Body of pancreas (tissue), 4 donors: ENCODE measurements around the gene TRIM73. TPM values are rescaled to one million over a fixed set of nuclear protein-coding genes. Genes with fewer than 3 reads are reported as not detected.
"Not testable (repeated sequence)": the region's sequence is repeated elsewhere in the genome, so short reads cannot be mapped to it uniquely, and the experiment has no call there.

Source experiments
- ATAC-seq: fragments of 150-250 bp; one replicate; pipeline ENCODE4 v1.9.1; 2016
- DNase-seq, 4 donors: peaks; one replicate each; pipeline ENCODE4 v3.0.0-alpha.2; 2019
- H3K27ac ChIP-seq, 4 donors: fragments of 200-600 bp; sonication (generic); 1 replicate in 3 of 4; 2 replicates in 1 of 4; pipeline versions ENCODE4 v1.5.1 to v1.6.1; 2016 to 2019; ENCODE audit warnings: mild to moderate bottlenecking in 1 of 4, mixed read lengths in 1 of 4, moderate library complexity in 1 of 4
- H3K27me3 ChIP-seq, 2 donors: fragments of 200-600 bp; sonication (generic); one replicate each; pipeline ENCODE4 v1.6.0; 2016; ENCODE audit warnings: mild to moderate bottlenecking in 1 of 2
- H3K36me3 ChIP-seq, 2 donors: fragments of 200-600 bp; sonication (generic); replicated peaks in 1 of 2; 2 replicates each; pipeline ENCODE4 v1.5.1; 2016; ENCODE audit warnings: low read depth in 2 of 2; ENCODE audit not compliant: insufficient read depth in 1 of 2
- H3K4me1 ChIP-seq: fragments of 200-600 bp; sonication (generic); one replicate; pipeline ENCODE4 v1.6.0; 2016
- H3K4me3 ChIP-seq, 2 donors: fragments of 200-600 bp; sonication (generic); 1 replicate in 1 of 2; 2 replicates in 1 of 2; pipeline ENCODE4 v1.5.1; 2016 to 2019
- H3K9me3 ChIP-seq, 3 donors: fragments of 200-600 bp; sonication (generic); 1 replicate in 2 of 3; 2 replicates in 1 of 3; pipeline ENCODE4 v1.5.1; 2016
- POLR2A ChIP-seq, 3 donors: fragments of 450-650 bp; IDR thresholded peaks; one replicate each; pipeline ENCODE4 v1.6.1; 2016; ENCODE audit warnings: antibody characterized with exemption in 3 of 3, mild to moderate bottlenecking in 2 of 3
- WGBS, 2 donors: methylation state at CpG; one replicate each; pipeline ENCODE4 v1.1.5; 2017; 5-methylcytosine and 5-hydroxymethylcytosine counted together
- intact Hi-C: fragments of 100-400 bp; cut with DNase I; formaldehyde crosslinking; loops from one replicate; pipeline ENCODE4 v1.15.1; 2023
- total RNA-seq, 2 donors: library from RNA; depleted of rRNA; stranded (reverse); fragments of >200 nt; gene quantifications; one replicate each; pipeline ENCODE4 v1.1.0, GENCODE V29; 2016

Gene TRIM73
- total RNA-seq, 2 donors from 2014 or later, result 1.8 to 13.2 TPM

DNA sequence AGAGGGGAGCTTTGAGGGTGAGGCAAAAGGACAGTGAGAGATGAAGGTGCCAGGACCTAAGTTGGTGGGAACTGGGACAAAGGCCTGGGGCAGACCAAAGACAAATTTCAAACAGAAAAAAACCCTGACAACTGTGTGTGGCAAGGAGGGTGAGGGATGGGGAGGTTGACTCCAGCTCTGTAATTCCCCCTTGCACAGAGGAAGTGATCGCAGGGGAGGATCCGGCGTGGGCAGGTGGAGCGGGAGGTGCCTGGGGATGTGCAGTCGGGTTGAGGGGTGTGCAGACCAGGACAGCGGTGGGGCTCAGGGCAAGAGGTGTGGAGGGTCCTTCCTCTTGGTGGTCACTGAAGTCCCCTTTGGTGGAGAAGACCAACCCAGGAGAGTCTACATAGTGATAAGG lies 5.1 kb downstream of the TRIM73 start:
- H3K4me3 ChIP-seq, ATAC-seq, H3K27me3 ChIP-seq, H3K4me1 ChIP-seq, H3K27ac ChIP-seq, DNase-seq, H3K36me3 ChIP-seq, H3K9me3 ChIP-seq, intact Hi-C loops: not testable (repeated sequence)
- WGBS, 2 donors, result no CpG with 5 or more reads among the region's 6 CpGs

GRCh38 chr7:75403455-75404443 lies 8.3 kb downstream of the TRIM73 start:
- peak; percentile 92 for ATAC-seq
- intact Hi-C loops, result not testable (repeated sequence)

DNA sequence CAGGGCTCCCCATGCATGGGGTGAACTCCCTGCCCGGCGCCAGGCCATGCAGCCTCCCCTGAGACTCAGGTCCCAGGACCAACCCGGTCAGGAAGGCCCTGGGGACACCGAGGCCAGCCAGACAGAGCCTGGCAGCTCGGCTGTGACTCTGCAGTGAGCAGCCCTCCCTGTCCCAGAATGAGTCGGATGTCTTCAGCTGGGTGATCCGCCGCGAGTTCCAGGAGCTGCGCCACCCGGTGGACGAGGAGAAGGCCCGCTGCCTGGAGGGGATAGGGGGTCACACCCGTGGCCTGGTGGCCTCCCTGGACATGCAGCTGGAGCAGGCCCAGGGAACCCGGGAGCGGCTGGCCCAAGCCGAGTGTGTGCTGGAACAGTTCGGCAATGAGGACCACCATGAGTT lies 9.2 kb downstream of the TRIM73 start:
- DNase-seq, H3K27ac ChIP-seq, H3K4me1 ChIP-seq, H3K9me3 ChIP-seq, H3K36me3 ChIP-seq, ATAC-seq, H3K27me3 ChIP-seq, H3K4me3 ChIP-seq, intact Hi-C loops: not testable (repeated sequence)
- WGBS, 2 donors, result no CpG with 5 or more reads among the region's 18 CpGs

More at GRCh38 chr7:75403455-75404443, 8.3 kb downstream of the TRIM73 start:
- not testable (repeated sequence) for H3K9me3 ChIP-seq, H3K27me3 ChIP-seq, DNase-seq, H3K4me1 ChIP-seq, H3K27ac ChIP-seq, H3K36me3 ChIP-seq, H3K4me3 ChIP-seq
- no CpG with 5 or more reads among the region's 28 CpGs for WGBS, 2 donors

DNA sequence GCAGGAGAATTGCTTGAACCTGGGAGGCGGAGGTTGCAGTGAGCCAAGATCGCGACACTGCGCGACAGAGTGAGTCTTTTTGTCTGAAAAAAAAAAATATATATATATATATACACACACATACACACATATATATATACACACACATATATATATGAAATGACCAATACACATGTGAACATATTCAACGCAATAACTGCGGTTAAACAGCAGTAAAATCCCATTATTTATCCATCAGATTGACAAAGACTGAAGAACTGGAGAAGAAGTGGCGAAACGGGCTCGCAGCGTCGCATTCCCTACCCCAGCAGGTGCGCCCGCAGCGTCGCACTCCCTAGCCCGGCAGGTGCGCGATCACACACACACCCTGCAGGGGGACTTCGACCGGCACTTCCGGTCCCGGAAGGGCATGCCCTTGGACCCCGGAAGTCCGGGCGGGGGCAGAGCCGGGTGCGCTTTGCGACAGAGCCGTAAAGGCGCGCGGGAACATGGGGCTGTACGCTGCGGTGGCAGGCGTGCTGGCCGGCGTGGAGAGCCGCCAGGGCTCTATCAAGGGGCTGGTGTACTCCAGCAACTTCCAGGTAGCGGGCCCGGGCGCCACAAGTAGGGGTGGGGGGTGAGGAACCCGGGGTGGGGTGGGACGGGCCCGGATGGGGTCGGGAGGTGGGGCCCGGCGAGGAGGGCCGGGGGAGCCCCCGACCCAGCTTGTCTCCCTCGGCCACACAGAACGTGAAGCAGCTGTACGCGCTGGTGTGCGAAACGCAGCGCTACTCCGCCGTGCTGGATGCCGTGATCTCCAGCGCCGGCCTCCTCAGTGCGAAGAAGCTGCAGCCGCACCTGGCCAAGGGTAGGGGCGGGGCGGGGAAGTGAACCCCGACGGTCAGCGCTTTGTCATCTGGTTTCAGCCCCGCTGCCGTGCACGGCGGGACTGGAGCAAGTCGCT lies 14.7 kb downstream of the TRIM73 start:
- intact Hi-C loops, H3K36me3 ChIP-seq, H3K4me3 ChIP-seq, DNase-seq, H3K4me1 ChIP-seq, H3K27me3 ChIP-seq, H3K27ac ChIP-seq, H3K9me3 ChIP-seq: not testable (repeated sequence)
- ATAC-seq, result peak; percentile 98
- 0% methylated on average over 1 to 2 of the region's 74 CpGs for WGBS, 2 donors
- peak in 2 of 3 donors; percentile 14 to 17 for TF ChIP-seq POLR2A (IDR thresholded peaks at IDR 0.05)

GRCh38 chr7:75410823-75411173 lies 15.4 kb downstream of the TRIM73 start:
- H3K4me1 ChIP-seq, H3K4me3 ChIP-seq, H3K36me3 ChIP-seq, intact Hi-C loops, DNase-seq, H3K27ac ChIP-seq, H3K27me3 ChIP-seq, H3K9me3 ChIP-seq: not testable (repeated sequence)
- peak; percentile 4 for ATAC-seq
- no CpG with 5 or more reads among the region's 13 CpGs for WGBS, 2 donors

GRCh38 chr7:75414204-75414603 lies 18.8 kb downstream of the TRIM73 start:
- H3K4me3 ChIP-seq, intact Hi-C loops, H3K27me3 ChIP-seq, H3K9me3 ChIP-seq, H3K36me3 ChIP-seq, H3K4me1 ChIP-seq, ATAC-seq, DNase-seq, H3K27ac ChIP-seq: not testable (repeated sequence)
- 46 to 80% methylated on average over 3 to 4 of the region's 6 CpGs for WGBS, 2 donors

- H3K27ac ChIP-seq, intact Hi-C loops, H3K4me1 ChIP-seq, H3K4me3 ChIP-seq, H3K36me3 ChIP-seq, H3K27me3 ChIP-seq, H3K9me3 ChIP-seq, ATAC-seq: not testable (repeated sequence)
- WGBS, 2 donors, result 54 to 63% methylated on average over 6 to 10 of the region's 13 CpGs
- DNase-seq, result peak in 3 of 4 donors; percentile 14 to 56 (median 32)
Observed at GRCh38 chr7:75414708-75415427, 19.4 kb downstream of the TRIM73 start.

DNA sequence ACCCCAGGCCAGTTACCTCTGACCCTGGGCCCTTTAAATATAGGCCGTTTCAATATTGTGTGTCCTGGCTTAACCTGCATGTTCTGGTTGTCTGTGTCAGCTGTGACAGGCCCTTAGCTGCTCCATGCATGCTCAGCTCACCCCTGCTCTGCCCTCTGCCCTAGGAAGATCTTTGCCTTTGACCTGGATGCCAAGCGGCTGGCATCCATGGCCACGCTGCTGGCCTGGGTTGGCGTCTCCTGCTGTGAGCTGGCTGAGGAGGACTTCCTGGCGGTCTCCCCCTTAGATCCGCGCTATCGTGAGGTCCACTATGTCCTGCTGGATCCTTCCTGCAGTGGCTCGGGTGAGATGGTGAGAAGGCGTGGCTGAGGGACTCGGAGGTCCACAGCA lies 20.0 kb downstream of the TRIM73 start:
- H3K27me3 ChIP-seq, H3K27ac ChIP-seq, intact Hi-C loops, H3K9me3 ChIP-seq, ATAC-seq, H3K36me3 ChIP-seq, DNase-seq, H3K4me1 ChIP-seq, H3K4me3 ChIP-seq: not testable (repeated sequence)
- 84 to 88% methylated on average over 5 to 7 of the region's 11 CpGs for WGBS, 2 donors

DNA sequence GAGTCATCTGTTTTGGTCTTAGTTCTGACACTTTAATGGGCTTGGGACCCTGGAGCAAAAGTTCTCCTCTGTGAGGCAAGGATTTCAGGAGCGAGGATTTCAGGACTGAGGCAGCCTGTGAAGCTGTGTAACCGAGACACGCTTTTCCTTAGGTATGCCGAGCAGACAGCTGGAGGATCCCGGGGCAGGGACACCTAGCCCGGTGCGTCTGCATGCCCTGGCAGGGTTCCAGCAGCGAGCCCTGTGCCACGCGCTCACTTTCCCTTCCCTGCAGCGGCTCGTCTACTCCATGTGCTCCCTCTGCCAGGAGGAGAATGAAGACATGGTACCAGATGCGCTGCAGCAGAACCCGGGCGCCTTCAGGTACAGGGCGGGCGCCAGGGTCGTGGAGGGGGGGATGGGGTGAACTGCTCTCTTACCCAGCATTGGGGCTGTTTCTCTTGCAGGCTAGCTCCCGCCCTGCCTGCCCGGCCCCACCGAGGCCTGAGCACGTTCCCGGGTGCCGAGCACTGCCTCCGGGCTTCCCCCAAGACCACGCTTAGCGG lies 20.5 kb downstream of the TRIM73 start:
- H3K27me3 ChIP-seq, DNase-seq, ATAC-seq, H3K4me1 ChIP-seq, H3K36me3 ChIP-seq, H3K9me3 ChIP-seq, H3K27ac ChIP-seq, H3K4me3 ChIP-seq, intact Hi-C loops: not testable (repeated sequence)
- 74 to 82% methylated on average over 9 to 17 of the region's 27 CpGs for WGBS, 2 donors

DNA sequence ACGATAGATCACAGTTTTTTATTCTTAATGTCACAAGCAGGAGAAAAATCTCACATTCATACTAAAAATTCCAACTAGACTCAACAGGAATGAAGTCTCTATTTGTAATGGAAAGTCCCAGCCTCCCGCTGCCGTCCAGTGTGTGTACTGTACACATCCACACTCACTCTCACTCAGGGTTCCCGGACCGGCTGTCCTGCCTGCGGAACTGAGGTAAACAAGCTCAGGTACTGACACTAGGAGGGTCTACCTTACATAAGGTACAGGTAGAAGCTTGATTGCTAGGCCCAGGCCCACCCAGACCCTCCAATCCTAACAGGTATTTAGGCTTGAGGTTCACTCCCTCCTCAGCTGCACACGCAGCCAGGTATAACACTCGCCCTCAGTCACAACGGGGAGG lies 21.4 kb downstream of the TRIM73 start:
- H3K4me3 ChIP-seq, H3K27ac ChIP-seq, intact Hi-C loops, ATAC-seq, H3K36me3 ChIP-seq, DNase-seq, H3K4me1 ChIP-seq, H3K9me3 ChIP-seq, H3K27me3 ChIP-seq: not testable (repeated sequence)
- 76 to 86% methylated on average over 7 to 9 of the region's 9 CpGs for whole genome bisulfite sequencing, 2 donors
